Measurements from ENCODE around the gene SPIN1.

DNA sequence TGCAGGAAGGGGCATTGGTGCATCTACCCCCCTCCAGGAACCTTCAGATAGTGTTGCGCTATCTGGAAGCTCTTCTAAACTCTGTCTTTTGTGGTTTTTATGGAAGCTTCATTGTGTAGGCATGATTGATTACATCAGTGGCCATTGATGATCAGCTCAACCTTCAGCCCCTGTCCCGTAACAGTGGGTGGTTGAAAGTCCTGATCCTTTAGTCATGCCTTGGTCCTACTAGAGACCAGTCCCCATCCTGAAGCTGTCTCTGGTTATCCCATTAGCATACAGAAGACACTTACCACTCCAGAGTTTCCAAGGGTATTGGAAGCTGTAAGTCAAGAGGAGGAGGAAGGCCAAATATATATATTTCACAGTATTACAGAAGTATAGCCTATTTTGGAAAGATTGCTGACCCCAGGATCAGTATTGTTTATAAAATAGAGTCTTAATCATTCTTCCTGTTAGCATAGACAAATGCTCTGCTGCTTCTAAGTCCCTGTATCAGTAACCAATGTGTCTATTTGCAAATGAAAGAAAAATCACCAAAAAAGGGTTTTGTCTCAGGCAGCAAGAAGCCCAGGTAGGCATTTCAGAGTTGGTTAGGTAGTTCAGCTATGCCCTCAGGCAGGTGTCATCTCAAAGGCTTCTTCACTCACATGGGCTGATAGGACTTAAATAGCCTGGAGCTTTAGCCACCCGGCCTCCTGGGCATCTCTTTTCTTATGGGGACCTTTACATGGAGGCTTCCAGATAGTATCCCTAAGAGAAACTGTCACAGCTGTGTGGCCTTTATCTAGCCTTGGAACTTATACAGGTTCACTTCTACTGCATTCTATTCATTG, 41.6 kb downstream of the SPIN1 start:
- TF ChIP-seq YY1 (IDR thresholded peaks at IDR 0.05; ENCODE audit: insufficient read depth, insufficient read length) (no peak), SUZ12 (IDR thresholded peaks at IDR 0.05; ENCODE audit: extremely low read depth, insufficient read depth, insufficient read length) (no peak), ZNF274 (IDR thresholded peaks at IDR 0.05; ENCODE audit: low read depth, low read length) (no peak)

All from NT2/D1 (cell line).